ENCODE data around the gene STOX2. TPM values are rescaled to one million over a fixed set of nuclear protein-coding genes. Genes with fewer than 3 reads are reported as not detected.

STOX2 gene
- total and polyA plus RNA-seq, 2 experiments from 2014 or later = 6.4 to 20.1 TPM

GRCh38 chr4:184003433-184003832 lies 98.3 kb downstream of the STOX2 start:
- H3K27me3 ChIP-seq = no peaks in the 10 kb centered on the region
- H3K4me3 ChIP-seq = no peak overlapping the region
- no peak overlapping the region for H3K27ac ChIP-seq
- H3K9me3 ChIP-seq (ENCODE audit: low read depth) = no peaks in the 10 kb centered on the region
- DNase-seq (ENCODE audit: low read depth in 1 of 2, low spot score in 1 of 2) = no peak
- no peak for TF ChIP-seq CTCF (IDR thresholded peaks at IDR 0.05; ENCODE audit: low read depth, low read length)
- H3K4me1 ChIP-seq (ENCODE audit: low read depth) = no peaks in the 10 kb centered on the region
- H3K36me3 ChIP-seq = no peaks in the 10 kb centered on the region

GRCh38 chr4:184007891-184008290 lies 102.8 kb downstream of the STOX2 start:
- no peak for TF ChIP-seq CTCF (IDR thresholded peaks at IDR 0.05; ENCODE audit: low read depth, low read length)
- Histone ChIP-seq H3K9me3 (ENCODE audit: low read depth) (no peaks in the 10 kb centered on the region), H3K27me3 (no peaks in the 10 kb centered on the region), H3K4me3 (no peak overlapping the region), H3K27ac (no peak overlapping the region), H3K36me3 (no peaks in the 10 kb centered on the region), H3K4me1 (ENCODE audit: low read depth) (peaks cover 12% of the 10 kb centered on the region)
- DNase-seq (ENCODE audit: low read depth in 1 of 2, low spot score in 1 of 2) = no peak

- no peak for DNase-seq (ENCODE audit: low read depth in 1 of 2, low spot score in 1 of 2)
- no peak for TF ChIP-seq CTCF (IDR thresholded peaks at IDR 0.05; ENCODE audit: low read depth, low read length)
- H3K36me3 ChIP-seq = no peaks in the 10 kb centered on the region
- H3K4me1 ChIP-seq (ENCODE audit: low read depth) = peaks cover 19% of the 10 kb centered on the region
- H3K4me3 ChIP-seq = no peak overlapping the region
- no peak overlapping the region for H3K27ac ChIP-seq
- H3K27me3 ChIP-seq = no peaks in the 10 kb centered on the region
- H3K9me3 ChIP-seq (ENCODE audit: low read depth) = no peaks in the 10 kb centered on the region
Measured at GRCh38 chr4:184010696-184011095, 105.6 kb downstream of the STOX2 start.

GRCh38 chr4:184011826-184012380 lies 106.8 kb downstream of the STOX2 start:
- no peak for TF ChIP-seq CTCF (IDR thresholded peaks at IDR 0.05; ENCODE audit: low read depth, low read length)
- Histone ChIP-seq H3K4me1 (ENCODE audit: low read depth) (peaks cover 19% of the 10 kb centered on the region), H3K36me3 (no peaks in the 10 kb centered on the region), H3K4me3 (no peak overlapping the region), H3K27me3 (no peaks in the 10 kb centered on the region), H3K27ac (peak overlapping the region; percentile 75), H3K9me3 (ENCODE audit: low read depth) (no peaks in the 10 kb centered on the region)
- DNase-seq (ENCODE audit: low read depth in 1 of 2, low spot score in 1 of 2) = no peak

- DNase-seq (ENCODE audit: low read depth in 1 of 2, low spot score in 1 of 2) = peak; percentile 20 to 40
Measured at GRCh38 chr4:184012937-184013336, 107.8 kb downstream of the STOX2 start.

More at GRCh38 chr4:184012937-184013336, 107.8 kb downstream of the STOX2 start:
- Histone ChIP-seq H3K4me1 (ENCODE audit: low read depth) (peaks cover 19% of the 10 kb centered on the region), H3K36me3 (no peaks in the 10 kb centered on the region), H3K4me3 (no peak overlapping the region), H3K27ac (peak overlapping the region; percentile 75), H3K9me3 (ENCODE audit: low read depth) (no peaks in the 10 kb centered on the region), H3K27me3 (no peaks in the 10 kb centered on the region)
- no peak for TF ChIP-seq CTCF (IDR thresholded peaks at IDR 0.05; ENCODE audit: low read depth, low read length)

Data from cardiac muscle cell (in vitro differentiated cells and primary cell).